Ishikawa (cell line): ENCODE data around the gene KCTD3.

Source experiments
- CEBPB ChIP-seq: IDR thresholded peaks from 2 replicates; pipeline ENCODE4 v1.6.1; 2012
- CREB1 ChIP-seq: IDR thresholded peaks from 2 replicates; pipeline ENCODE4 v1.6.1; 2012; ENCODE audit warnings: low read depth
- EGR1 ChIP-seq: IDR thresholded peaks from 2 replicates; pipeline ENCODE4 v1.6.1; 2012
- EP300 ChIP-seq: IDR thresholded peaks from 2 replicates; pipeline ENCODE4 v1.6.1; 2012; ENCODE audit warnings: borderline replicate concordance
- FOXM1 ChIP-seq: IDR thresholded peaks from 2 replicates; pipeline ENCODE4 v1.6.1; 2012; ENCODE audit warnings: low read depth, borderline replicate concordance
- NFIC ChIP-seq: IDR thresholded peaks from 2 replicates; pipeline ENCODE4 v1.6.1; 2012
- RAD21 ChIP-seq: IDR thresholded peaks from 2 replicates; pipeline ENCODE4 v1.6.1; 2012; ENCODE audit warnings: low read depth
- REST ChIP-seq: IDR thresholded peaks from 2 replicates; pipeline ENCODE4 v1.6.1; 2012; ENCODE audit warnings: low read depth, mild to moderate bottlenecking
- TAF1 ChIP-seq: IDR thresholded peaks from 2 replicates; pipeline ENCODE4 v1.6.1; 2012; ENCODE audit warnings: low read depth, mild to moderate bottlenecking
- TCF12 ChIP-seq: IDR thresholded peaks from 2 replicates; pipeline ENCODE4 v1.6.1; 2012; ENCODE audit warnings: low read depth
- TEAD4 ChIP-seq: IDR thresholded peaks from 2 replicates; pipeline ENCODE4 v1.6.1; 2012
- USF1 ChIP-seq: IDR thresholded peaks from 2 replicates; pipeline ENCODE4 v1.6.1; 2012
- YY1 ChIP-seq: IDR thresholded peaks from 2 replicates; pipeline ENCODE4 v1.6.1; 2012; ENCODE audit warnings: low read depth
- ZBTB7A ChIP-seq: IDR thresholded peaks from 2 replicates; pipeline ENCODE4 v1.6.1; 2012; ENCODE audit warnings: low read depth
- TF ChIP-seq, protein P1 (sequence below): IDR thresholded peaks from 2 replicates; pipeline ENCODE4 v1.6.1; 2012

Gene KCTD3

DNA sequence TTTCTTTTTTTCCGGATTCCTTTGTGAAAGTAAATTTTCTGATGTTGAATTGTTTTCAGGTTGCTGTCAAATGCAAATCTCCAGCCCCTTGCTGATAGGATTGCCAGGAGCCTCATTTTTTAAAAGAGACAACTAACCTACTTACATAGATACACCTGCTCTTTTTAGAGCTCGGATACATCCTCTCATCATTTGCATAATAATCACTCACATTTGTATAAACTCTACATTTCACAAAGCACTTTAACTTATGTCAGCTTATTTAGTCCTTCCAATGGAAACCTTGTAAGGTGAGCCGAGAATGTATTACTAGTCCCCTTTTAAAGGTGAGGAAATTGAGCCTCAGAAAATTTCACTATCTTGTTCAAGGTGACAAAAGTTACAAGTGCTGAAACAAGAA lies 84.8 kb downstream of the KCTD3 start:
- TF ChIP-seq CREB1 = no peak
- TF ChIP-seq REST = no peak
- TF ChIP-seq, protein P1, sequence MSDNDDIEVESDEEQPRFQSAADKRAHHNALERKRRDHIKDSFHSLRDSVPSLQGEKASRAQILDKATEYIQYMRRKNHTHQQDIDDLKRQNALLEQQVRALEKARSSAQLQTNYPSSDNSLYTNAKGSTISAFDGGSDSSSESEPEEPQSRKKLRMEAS = no peak
- TF ChIP-seq EGR1 = no peak
- TF ChIP-seq TCF12 = no peak
- no peak for TF ChIP-seq YY1
- no peak for TF ChIP-seq EP300
- TF ChIP-seq TAF1 = no peak

DNA sequence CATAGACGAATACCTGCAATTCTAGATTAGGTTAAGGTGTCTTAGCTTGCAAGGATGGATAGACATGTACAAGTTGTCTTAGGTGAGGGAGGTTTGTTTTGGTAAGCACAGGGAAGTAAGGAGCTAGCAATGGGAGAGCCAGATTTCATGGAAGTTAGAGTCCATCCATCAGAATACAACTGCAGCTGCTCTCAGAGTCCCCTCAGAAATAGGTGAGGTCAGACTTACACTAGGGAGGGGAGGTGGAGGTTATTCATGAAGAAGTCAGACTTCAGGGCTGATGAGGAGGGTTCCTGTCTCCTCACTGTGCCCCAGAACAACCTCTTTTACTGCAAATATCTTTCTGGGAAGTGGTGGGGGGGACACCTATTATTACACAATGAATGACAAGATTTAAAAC lies 85.3 kb downstream of the KCTD3 start:
- TF ChIP-seq NFIC = no peak
- no peak for TF ChIP-seq CREB1
- no peak for TF ChIP-seq RAD21
- no peak for TF ChIP-seq TEAD4
- TF ChIP-seq TAF1 = no peak
- TF ChIP-seq, protein P1 = no peak
- TF ChIP-seq EP300 = no peak
- no peak for TF ChIP-seq YY1
- TF ChIP-seq REST = no peak
- no peak for TF ChIP-seq USF1
- no peak for TF ChIP-seq FOXM1
- no peak for TF ChIP-seq ZBTB7A
- no peak for TF ChIP-seq TCF12
- TF ChIP-seq EGR1 = no peak
- no peak for TF ChIP-seq CEBPB

- TF ChIP-seq EGR1 = no peak
Observed at GRCh38 chr1:215657047-215657446, 89.9 kb downstream of the KCTD3 start.

- TF ChIP-seq CEBPB = no peak
- TF ChIP-seq CREB1 = no peak
Observed at GRCh38 chr1:215660259-215660658, 93.2 kb downstream of the KCTD3 start.

- no peak for TF ChIP-seq REST
- TF ChIP-seq USF1 = no peak
- no peak for TF ChIP-seq EGR1
- TF ChIP-seq YY1 = no peak
- no peak for TF ChIP-seq ZBTB7A
- TF ChIP-seq CEBPB = no peak
- TF ChIP-seq TCF12 = no peak
- no peak for TF ChIP-seq TEAD4
- TF ChIP-seq, protein P1 = no peak
- TF ChIP-seq NFIC = no peak
- TF ChIP-seq TAF1 = no peak
- no peak for TF ChIP-seq RAD21
- TF ChIP-seq EP300 = no peak
- no peak for TF ChIP-seq CREB1
- TF ChIP-seq FOXM1 = no peak
Observed at GRCh38 chr1:215661033-215661432, 93.9 kb downstream of the KCTD3 start.
